Heart right ventricle (tissue), 16 donors: ENCODE data around the gene PANX2. TPM values are rescaled to one million over a fixed set of nuclear protein-coding genes. Genes with fewer than 3 reads are reported as not detected.

ENCODE experiments used
- ATAC-seq, 8 donors: fragments of 200-7000 bp; cut with Tn5 transposase; one replicate each; pipeline ENCODE4 v1.9.1; 2020; ENCODE audit warnings: mild to moderate bottlenecking in 8 of 8, moderate library complexity in 8 of 8, moderate number of reproducible peaks in 1 of 8
- DNase-seq, 2 donors: peaks; one replicate each; pipeline ENCODE4 v3.0.0-alpha.2; 2020
- H3K27ac ChIP-seq, 10 donors: fragments of 200-600 bp; sonication (generic) in 2 of 10; one replicate each; pipeline versions ENCODE4 v1.5.0 to v1.8.0; 2020 to 2022; ENCODE audit warnings: mild to moderate bottlenecking in 3 of 10
- H3K27me3 ChIP-seq, 7 donors: fragments of 200-600 bp; one replicate each; pipeline ENCODE4 v1.8.0; 2021 to 2022; ENCODE audit warnings: mild to moderate bottlenecking in 2 of 7
- H3K36me3 ChIP-seq, 9 donors: fragments of 200-600 bp; sonication (generic) in 1 of 9; one replicate each; pipeline versions ENCODE4 v1.5.0 to v1.8.0; 2020 to 2022; ENCODE audit warnings: mild to moderate bottlenecking in 2 of 9
- H3K4me1 ChIP-seq, 9 donors: fragments of 200-600 bp; sonication (generic) in 1 of 9; one replicate each; pipeline versions ENCODE4 v1.5.0 to v1.8.0; 2020 to 2022; ENCODE audit warnings: mild to moderate bottlenecking in 4 of 9
- H3K4me3 ChIP-seq, 10 donors: fragments of 200-600 bp; sonication (generic) in 2 of 10; one replicate each; pipeline versions ENCODE4 v1.5.0 to v1.8.0; 2020 to 2022; ENCODE audit warnings: mild to moderate bottlenecking in 7 of 10, moderate library complexity in 2 of 10
- H3K9me3 ChIP-seq, 11 donors: fragments of 200-600 bp in 10 of 11; sonication (generic) in 2 of 11; one replicate each; pipeline versions ENCODE4 v1.5.0 to v1.8.0; 2013 to 2022; ENCODE audit warnings: mild to moderate bottlenecking in 2 of 11, control low read depth in 1 of 11, moderate library complexity in 1 of 11
- WGBS, 2 donors: extraction: QIAGEN DNeasy Blood & Tissue Kit; methylation state at CpG; one replicate each; pipeline ENCODE4 v1.1.7; 2013; ENCODE audit warnings: inconsistent platforms in 1 of 2; 5-methylcytosine and 5-hydroxymethylcytosine counted together
- intact Hi-C, 10 donors: fragments of 100-400 bp; cut with DNase I; formaldehyde crosslinking; loops; one replicate each; pipeline versions ENCODE4 v1.11.1 to v1.14.2; 2022
- polyA plus RNA-seq, 2 donors: library from polyadenylated mRNA; stranded (reverse); fragments of 200-250 nt; gene quantifications; one replicate each; pipeline ENCODE4 v1.2.3, GENCODE V29; 2013
- total RNA-seq, 10 donors: library from RNA; stranded (reverse); fragmentation: NEBNext Ultra II Directional in 3 of 10; extraction: Animal tissue kit (Norgen Biotek cat#: 25700) in 3 of 10; gene quantifications; one replicate each; pipeline versions ENCODE4 v1.2.1 to v1.2.4, GENCODE V29; 2021 to 2023
- TF ChIP-seq, protein P1 (sequence below), 9 donors: fragments of 200-600 bp; sonication (generic) in 2 of 9; IDR thresholded peaks; one replicate each; pipeline versions ENCODE4 v1.5.0 to v1.8.0; 2021 to 2022; ENCODE audit warnings: antibody characterized with exemption in 9 of 9, mild to moderate bottlenecking in 5 of 9, moderate library complexity in 1 of 9
- donor health status: Arrhythmogenic right ventricular cardiomyopathy.
- donor health status: ischemic (EF 13 %, LVEDD 7.1; RV severe dilation, severe dysfunction).
- donor health status: healthy with polysubstance abuse.
- donor health status: DM: no; HTN: yes; CAD: no.
- donor health status: DM: no; HTN: no; CAD: no.
- donor health status: ischemic (EF 25% LVEDD 6.9; RV normal size, moderate dysfunction).
- donor health status: ischemic (EF 25% LVEDD 5.7; RV mildly dilated, moderate dysfunction).
- donor health status: healthy.
- donor health status: DM: yes; HTN: yes; CAD: no.
- donor health status: Ischemic cardiomyopathy.
- donor health status: ischemic (EF 35%, LVEDD 5.7; RV mildly dilated, moderate dysfunction).
- donor health status: nonischemic (EF 11% LVEDD 7.7; RV severe dilation, severe dysfunction).
- donor health status: DM: yes; HTN: yes; CAD: no.
- donor health status: PGD.
- donor health status: ischemic (EF 29% LVEDD 5.4; RV normal size, mild dysfunction).
- donor health status: nonischemic (EF 23%, LVEDD 6.1; RV moderate dilation, normal function).

Gene PANX2
- total and polyA plus RNA-seq, 12 donors, result 0.07 to 0.61 (median 0.21) TPM; not detected in 3

DNA sequence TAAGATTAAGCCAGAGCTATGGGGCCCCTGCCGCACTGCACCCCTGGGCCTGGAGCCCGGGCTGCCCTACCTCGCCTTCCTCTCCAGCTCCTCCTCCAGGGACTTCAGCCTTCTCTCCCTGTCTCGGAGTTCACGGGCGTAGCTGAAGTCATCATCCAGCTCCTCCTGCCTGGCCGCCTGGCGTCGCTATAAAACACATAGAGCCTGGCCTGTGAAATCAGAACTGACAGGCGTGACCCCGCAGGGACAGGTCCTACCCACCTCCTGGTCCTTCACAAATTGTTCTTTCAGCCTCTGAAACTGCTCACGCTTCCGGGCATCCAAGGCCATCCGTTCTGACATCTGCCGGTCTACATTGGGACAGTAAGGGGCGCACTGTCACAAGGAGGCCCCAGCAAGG is 53.5 kb downstream of the PANX2 start:
- Histone ChIP-seq H3K36me3 (peaks cover 0 to 99% (median 38%) of the 10 kb centered on the region in 9 donors), H3K4me1 (peaks cover 0 to 12% (median 6%) of the 10 kb centered on the region in 9 donors), H3K27me3 (no peaks in the 10 kb centered on the region), H3K9me3 (no peaks in the 10 kb centered on the region), H3K27ac (no peak overlapping the region), H3K4me3 (no peak overlapping the region)
- TF ChIP-seq, protein P1, sequence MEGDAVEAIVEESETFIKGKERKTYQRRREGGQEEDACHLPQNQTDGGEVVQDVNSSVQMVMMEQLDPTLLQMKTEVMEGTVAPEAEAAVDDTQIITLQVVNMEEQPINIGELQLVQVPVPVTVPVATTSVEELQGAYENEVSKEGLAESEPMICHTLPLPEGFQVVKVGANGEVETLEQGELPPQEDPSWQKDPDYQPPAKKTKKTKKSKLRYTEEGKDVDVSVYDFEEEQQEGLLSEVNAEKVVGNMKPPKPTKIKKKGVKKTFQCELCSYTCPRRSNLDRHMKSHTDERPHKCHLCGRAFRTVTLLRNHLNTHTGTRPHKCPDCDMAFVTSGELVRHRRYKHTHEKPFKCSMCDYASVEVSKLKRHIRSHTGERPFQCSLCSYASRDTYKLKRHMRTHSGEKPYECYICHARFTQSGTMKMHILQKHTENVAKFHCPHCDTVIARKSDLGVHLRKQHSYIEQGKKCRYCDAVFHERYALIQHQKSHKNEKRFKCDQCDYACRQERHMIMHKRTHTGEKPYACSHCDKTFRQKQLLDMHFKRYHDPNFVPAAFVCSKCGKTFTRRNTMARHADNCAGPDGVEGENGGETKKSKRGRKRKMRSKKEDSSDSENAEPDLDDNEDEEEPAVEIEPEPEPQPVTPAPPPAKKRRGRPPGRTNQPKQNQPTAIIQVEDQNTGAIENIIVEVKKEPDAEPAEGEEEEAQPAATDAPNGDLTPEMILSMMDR (IDR thresholded peaks at IDR 0.05), result no peak
- 95 to 96% methylated on average over 16 of the region's 16 CpGs for WGBS, 2 donors
- no peak for ATAC-seq
- intact Hi-C loops, result no loop called here
- no peak for DNase-seq

DNA sequence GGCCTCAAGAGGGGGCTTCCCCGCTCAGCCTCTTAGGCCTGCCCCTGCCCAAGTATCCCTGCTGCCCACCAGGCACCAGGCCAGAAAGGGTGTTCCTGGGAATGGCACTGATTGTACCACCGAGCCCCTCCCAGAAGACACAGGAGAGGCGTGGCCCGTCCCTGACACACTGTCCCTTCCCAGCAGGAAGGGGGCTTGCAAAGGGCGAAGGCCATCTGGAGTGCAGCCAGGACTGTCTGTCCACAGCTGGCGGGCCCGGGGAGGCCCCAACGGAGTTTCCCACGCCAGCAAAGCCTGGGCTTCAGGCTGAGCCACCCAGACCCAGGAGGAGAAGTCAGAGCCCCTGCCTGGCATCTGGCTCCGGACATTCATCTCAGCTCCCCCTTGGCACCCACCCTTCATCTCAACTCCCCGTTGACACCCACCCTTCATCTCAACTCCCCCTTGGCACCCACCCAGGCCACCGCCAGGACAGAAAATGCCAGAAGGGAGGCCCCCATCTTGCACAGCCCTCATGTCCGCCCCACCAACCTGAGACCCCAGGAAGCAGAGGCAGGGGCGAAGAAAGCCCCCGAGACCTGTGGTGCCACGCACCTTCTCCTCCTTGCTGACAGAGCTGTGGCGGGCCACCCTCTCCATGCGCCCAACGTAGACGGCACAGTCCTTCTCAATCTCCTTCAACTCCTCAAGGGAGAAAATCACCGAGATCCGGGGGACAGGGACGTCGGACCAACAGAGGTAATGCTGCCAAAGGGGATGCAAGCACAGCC is 54.9 kb downstream of the PANX2 start:
- Histone ChIP-seq H3K4me1 (no peaks in the 10 kb centered on the region), H3K27ac (no peak overlapping the region), H3K4me3 (no peak overlapping the region), H3K27me3 (no peaks in the 10 kb centered on the region), H3K36me3 (peaks cover 0 to 99% (median 37%) of the 10 kb centered on the region in 9 donors), H3K9me3 (no peaks in the 10 kb centered on the region)
- ATAC-seq, result no peak
- WGBS, 2 donors, result 82 to 83% methylated on average over 24 of the region's 24 CpGs
- intact Hi-C loops, result no loop called here
- DNase-seq, result no peak
- TF ChIP-seq, protein P1 (IDR thresholded peaks at IDR 0.05), result no peak

DNA sequence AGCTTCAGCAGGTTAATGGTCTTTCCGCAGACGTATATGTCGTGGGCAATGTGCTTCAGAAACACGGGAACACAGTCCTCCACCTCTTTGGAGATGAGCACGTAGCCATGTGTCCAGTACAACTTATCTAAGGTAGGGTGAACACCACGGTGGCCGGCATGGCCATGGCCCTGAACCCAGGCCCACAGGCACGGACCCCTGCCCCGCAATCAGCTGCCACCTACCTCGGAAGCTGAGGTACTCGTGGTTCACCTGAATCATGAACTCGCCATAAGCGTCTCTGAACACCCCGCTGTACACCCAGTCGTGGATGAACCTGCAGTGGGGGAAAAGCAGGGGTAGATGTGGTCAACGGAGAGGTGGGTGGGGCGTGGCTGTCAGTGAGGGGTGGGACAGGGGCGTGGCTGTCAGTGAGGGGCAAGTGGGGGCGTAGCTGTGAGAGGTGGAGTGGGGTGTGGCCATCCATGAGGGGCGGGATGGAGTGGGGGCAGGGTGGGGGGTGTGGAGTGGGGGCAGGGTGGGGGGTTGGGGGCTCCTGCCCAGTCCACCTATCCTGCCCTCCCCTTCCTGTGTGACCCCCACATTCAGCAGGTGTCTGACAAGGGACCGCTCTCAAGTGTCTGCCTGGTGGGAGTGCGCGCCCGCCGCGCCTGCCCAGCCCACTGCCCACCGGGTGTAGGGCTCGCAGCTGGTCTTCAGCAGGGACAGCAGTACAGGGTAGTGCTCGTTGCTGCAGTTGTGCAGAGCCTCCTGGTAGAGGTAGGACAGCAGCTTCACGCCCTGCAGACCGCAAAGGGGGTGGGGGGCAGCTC is 55.7 kb downstream of the PANX2 start:
- H3K4me1 ChIP-seq, result no peaks in the 10 kb centered on the region
- 94% methylated on average over 31 of the region's 31 CpGs for WGBS, 2 donors
- H3K27me3 ChIP-seq, result no peaks in the 10 kb centered on the region
- peak in 1 of 8 donors; percentile 6 for ATAC-seq
- TF ChIP-seq, protein P1 (IDR thresholded peaks at IDR 0.05), result no peak
- H3K36me3 ChIP-seq, result peaks cover 0 to 96% (median 28%) of the 10 kb centered on the region in 9 donors
- H3K27ac ChIP-seq, result no peak overlapping the region
- intact Hi-C loops, result no loop called here
- H3K9me3 ChIP-seq, result no peaks in the 10 kb centered on the region
- DNase-seq, result no peak
- H3K4me3 ChIP-seq, result no peak overlapping the region

DNA sequence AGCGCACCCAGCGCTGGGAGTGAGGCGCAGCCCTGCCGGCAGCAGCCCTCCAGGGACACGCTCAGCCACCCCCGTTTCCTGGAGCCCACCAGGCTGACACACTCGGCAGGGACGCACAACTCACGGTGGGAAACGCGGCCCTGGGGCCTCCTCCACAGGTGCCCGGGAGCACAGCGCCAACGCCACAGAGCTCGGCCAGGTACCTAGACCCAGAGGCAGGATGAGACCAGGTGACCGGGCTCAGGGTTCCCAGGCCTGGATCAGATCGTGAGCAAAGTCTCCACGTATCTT is 56.3 kb downstream of the PANX2 start:
- DNase-seq (no peak), ATAC-seq (no peak)
- WGBS, 2 donors, result 93% methylated on average over 18 of the region's 18 CpGs
- H3K4me1 ChIP-seq, result no peaks in the 10 kb centered on the region
- no peaks in the 10 kb centered on the region for H3K9me3 ChIP-seq
- no peaks in the 10 kb centered on the region for H3K27me3 ChIP-seq
- TF ChIP-seq, protein P1 (IDR thresholded peaks at IDR 0.05), result no peak
- intact Hi-C loops, result no loop called here
- H3K36me3 ChIP-seq, result peaks cover 0 to 96% (median 22%) of the 10 kb centered on the region in 9 donors
- no peak overlapping the region for H3K27ac ChIP-seq
- no peak overlapping the region for H3K4me3 ChIP-seq
